Tongue (tissue), 2 donors: ENCODE data around the gene OPCML. TPM values are rescaled to one million over a fixed set of nuclear protein-coding genes. Genes with fewer than 3 reads are reported as not detected.
A peak's percentile ranks its signal among the peaks of the same experiment; 100 is the strongest.

ENCODE experiments used
- DNase-seq: peaks from one replicate; pipeline ENCODE4 v3.0.0-alpha.2; 2015
- total RNA-seq: library from RNA; depleted of rRNA; stranded (reverse); fragments of >200 nt; gene quantifications from one replicate; pipeline ENCODE4 v1.2.3, GENCODE V29; 2014

Gene OPCML
- total RNA-seq, 1 donor from 2014 or later: 0.41 TPM

GRCh38 chr11:132604431-132604830, 927.9 kb downstream of the OPCML start:
- DNase-seq: no peak

DNA sequence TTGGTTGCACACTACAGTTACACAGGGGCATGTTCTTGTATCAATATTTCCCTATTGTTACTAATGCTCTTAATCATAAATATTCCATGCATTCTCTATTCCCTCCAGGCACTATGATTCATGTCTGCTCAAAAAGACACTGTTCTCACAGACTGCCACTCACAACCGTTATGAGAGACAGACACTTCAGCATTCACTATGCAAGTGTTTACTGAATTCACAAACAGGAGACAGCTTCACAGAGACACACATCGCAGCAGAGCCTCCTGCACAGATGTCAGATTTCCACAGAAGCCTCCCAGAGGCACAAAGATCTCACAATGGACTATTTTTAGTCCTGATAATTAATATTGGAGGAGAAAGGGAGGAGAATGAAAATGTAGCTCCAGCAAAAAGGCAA, 930.4 kb downstream of the OPCML start:
- DNase-seq: no peak

DNA sequence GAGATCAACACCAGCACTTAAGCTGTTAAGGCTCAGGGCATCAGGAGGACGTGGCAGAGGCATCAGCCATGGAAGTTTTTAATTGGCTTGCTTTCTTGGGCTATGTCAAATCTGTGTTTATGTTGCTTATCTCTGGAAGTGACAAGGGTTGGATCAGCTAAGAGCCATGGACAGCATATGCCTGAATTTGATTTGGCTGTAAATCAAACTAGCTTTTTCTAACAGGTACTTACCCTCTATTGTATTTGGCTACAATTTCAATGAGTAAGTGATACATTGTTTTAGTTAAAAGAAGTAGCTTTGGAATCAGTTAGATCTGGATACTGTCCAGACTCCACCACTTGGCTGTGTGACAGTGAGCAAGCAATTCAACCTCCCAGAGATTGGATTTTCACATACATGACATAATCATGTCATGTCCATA, 936.6 kb downstream of the OPCML start:
- peak; percentile 6 for DNase-seq

DNA sequence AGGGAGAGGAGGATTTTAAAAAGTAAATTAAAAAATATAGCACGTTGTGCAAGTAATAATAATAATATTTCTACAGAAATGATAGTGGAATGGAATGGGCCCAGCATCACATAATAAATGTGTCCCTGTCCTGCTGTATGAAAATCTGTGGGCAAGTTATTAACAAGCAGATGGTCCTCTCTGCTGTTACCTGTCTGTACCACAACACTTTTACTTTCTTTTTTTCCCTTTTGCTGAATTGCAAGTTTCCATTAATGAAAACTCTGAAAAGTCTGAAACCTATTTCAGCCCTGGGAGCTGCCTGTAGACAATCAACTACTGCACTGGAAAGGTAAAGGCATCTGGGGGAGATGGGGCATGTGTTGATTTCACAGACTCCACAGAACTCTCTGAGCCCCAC, 937.1 kb downstream of the OPCML start:
- no peak for DNase-seq

GRCh38 chr11:132590986-132591385, 941.3 kb downstream of the OPCML start:
- no peak for DNase-seq

GRCh38 chr11:132590554-132590953, 941.7 kb downstream of the OPCML start:
- DNase-seq: no peak

DNA sequence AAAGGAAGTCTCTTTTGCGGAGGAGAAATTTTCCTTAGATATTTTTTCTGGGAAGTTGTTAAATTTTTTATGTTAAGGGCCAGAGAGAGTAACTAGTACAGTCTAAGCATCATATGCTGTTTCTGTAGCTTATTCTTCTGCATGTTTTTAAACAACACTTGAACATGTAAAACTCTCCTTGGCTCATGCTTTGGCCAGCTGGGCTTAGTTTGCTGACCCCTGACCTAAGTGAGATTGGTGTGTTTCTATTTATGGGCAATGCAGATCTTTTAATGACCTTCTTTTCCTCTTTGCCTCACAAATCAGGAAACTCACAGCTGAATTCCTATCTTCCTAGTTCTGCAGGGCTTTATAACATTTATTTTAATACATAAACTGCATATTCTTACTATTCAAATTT, 942.5 kb downstream of the OPCML start:
- DNase-seq: peak; percentile 12

GRCh38 chr11:132588366-132588765, 943.9 kb downstream of the OPCML start:
- peak; percentile 3 for DNase-seq

GRCh38 chr11:132587716-132588115, 944.6 kb downstream of the OPCML start:
- no peak for DNase-seq

DNA sequence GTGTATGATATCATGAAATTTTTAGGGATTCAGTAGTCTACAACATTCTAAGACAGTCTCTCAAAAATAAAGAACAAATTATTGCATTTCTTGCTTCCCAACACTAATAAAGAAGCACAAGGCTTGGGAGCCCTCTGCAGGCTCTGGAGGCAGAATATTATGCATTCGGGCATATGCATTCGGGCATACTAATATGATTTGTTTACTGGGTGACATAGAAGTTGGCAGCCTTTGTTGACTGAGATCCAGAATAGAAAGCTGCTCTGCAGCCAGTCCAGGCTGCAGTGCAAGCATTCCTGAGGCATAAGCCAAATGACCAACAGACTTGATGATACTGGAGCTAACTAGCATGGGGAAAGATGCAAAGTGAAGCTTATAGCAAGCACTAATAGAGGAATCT, 945.5 kb downstream of the OPCML start:
- peak; percentile 55 for DNase-seq

- DNase-seq: no peak
Measured at GRCh38 chr11:132579634-132580327, 952.5 kb downstream of the OPCML start.

DNA sequence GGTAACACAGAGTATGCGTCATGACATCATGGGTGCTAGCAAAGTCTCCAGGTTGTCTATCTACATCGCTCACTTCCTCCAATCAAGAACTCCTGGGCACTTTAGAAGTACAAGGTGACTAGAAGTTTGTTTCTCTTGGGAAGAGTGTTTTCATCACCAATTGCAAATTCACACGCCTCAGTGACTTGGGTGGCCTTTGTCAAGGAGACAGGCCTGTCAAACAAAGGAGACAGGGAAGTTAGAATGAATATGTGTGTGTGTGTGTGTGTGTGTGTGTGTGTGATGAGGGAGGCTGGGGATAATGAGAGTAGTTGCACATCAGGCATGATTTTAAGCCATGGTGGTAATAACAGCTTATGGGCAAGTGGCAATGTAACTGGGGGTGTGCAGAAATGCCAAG, 953.2 kb downstream of the OPCML start:
- DNase-seq: no peak

DNA sequence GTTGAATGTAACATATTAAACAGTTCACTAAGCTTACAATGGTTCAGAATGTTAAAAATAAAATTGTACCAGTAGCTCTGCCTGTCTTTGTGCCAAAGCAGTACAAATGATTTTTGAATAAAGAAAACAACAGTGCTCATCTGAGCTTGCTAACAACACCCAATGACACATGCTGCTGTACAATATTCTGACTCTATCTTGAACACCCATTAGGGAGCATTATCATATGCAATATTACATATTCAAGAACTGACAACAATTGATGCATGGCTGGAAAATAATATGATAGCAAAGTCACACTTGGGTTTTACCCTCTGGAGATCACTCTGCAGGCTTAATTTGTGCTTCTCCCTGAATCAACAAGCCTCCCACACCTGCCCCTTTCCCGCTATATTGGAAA, 953.7 kb downstream of the OPCML start:
- no peak for DNase-seq

GRCh38 chr11:132576706-132577105, 955.6 kb downstream of the OPCML start:
- DNase-seq: no peak

GRCh38 chr11:132564091-132564885, 968.0 kb downstream of the OPCML start:
- no peak for DNase-seq

- DNase-seq: no peak
Measured at GRCh38 chr11:132563050-132563449, 969.3 kb downstream of the OPCML start.

DNA sequence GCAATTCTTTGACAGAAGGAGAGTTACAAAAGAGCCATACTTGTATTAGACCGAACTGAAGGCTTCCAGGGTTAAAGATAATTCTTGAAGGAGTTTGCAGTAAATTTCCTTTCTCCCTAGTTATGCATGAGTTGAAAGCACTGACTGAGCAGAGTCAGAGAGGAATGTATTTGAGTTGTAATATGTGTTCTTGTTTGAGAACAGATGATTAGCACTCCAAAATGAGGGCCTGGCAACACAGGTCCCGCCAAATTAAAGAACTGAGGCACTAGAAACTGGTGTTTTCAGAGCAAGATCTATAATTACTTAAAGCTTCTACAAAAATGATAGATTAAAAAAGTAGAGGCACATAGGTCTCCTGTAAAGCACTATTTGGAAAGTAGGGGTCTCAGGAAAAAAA, 970.4 kb downstream of the OPCML start:
- DNase-seq: no peak

DNA sequence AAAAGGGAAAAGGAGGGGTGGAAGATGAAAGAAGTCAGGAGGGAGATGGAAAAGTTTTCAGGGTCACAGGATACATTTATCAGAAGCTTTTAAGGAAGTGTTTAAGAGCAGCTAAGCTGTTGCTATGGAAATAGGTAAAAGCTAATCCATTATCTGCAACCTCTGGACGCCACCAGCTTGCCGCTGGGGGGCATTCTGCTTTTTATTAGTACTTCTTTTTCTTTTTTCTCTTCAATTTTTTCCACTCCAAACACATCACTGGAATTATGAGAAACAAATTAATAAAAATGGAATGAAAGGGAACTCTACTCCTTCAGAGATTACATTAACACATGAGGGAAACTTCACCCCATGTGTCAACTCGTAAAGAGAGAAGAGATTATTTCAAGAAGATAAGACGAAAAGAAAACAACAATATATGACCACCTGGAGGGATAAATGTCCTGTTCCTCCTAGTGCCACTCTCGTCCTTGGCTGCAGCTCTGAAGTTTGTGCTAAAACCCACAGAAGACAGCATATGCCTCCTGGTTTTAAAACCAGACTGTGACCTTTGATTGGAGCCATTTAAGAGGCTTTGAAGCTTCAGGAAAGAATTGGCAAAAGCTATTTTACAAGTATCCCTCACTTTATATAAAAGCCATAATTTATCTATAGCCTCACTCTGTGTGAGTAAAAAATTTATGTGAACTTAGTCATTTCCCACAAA, 972.8 kb downstream of the OPCML start:
- no peak for DNase-seq

GRCh38 chr11:132556316-132556715, 976.0 kb downstream of the OPCML start:
- DNase-seq: no peak

GRCh38 chr11:132555617-132556016, 976.7 kb downstream of the OPCML start:
- no peak for DNase-seq

DNA sequence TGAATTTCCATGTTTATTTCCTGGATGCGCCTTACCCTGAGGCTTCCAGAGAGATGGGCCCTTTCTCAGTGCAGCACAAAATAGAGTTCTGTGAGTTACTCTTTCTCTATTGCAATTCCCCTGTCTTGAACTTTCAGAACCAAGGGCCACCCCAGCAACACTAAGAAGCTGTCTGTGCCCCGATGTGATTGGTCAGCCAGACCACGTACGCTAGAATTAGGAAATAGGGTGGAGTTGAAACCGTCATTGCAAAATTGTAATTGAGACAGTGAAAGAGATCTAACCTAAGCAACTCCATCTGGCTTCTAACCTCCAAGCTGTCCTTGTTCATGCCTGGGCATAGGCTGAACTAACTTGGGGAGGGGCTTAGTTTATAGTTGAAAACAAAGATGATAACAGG, 981.3 kb downstream of the OPCML start:
- no peak for DNase-seq

- no peak for DNase-seq
Measured at GRCh38 chr11:132549561-132549960, 982.7 kb downstream of the OPCML start.

GRCh38 chr11:132549001-132549400, 983.3 kb downstream of the OPCML start:
- no peak for DNase-seq
